ENCODE data around the gene ESX1. TPM values are rescaled to one million over a fixed set of nuclear protein-coding genes. Genes with fewer than 3 reads are reported as not detected.

ESX1 gene
- polyA plus RNA-seq, 1 of the 3 experiments (the other 2 are of a cell fraction) = not detected

- ChIA-PET CTCF (interaction anchor here (0.9 to 3.0 kb wide), 18 partner anchors 9 to 738 kb away, joined by 3 to 10 read pairs (median 4); partner anchors contain the start of gene ESX1), POLR2A (no interaction called here)
- peaks cover 52% of the 10 kb centered on the region for H3K27me3 ChIP-seq (ENCODE audit: insufficient read depth)
- TF ChIP-seq RXRA (IDR thresholded peaks at IDR 0.05; ENCODE audit: borderline replicate concordance, low read depth) = no peak
- TF ChIP-seq, protein P1, sequence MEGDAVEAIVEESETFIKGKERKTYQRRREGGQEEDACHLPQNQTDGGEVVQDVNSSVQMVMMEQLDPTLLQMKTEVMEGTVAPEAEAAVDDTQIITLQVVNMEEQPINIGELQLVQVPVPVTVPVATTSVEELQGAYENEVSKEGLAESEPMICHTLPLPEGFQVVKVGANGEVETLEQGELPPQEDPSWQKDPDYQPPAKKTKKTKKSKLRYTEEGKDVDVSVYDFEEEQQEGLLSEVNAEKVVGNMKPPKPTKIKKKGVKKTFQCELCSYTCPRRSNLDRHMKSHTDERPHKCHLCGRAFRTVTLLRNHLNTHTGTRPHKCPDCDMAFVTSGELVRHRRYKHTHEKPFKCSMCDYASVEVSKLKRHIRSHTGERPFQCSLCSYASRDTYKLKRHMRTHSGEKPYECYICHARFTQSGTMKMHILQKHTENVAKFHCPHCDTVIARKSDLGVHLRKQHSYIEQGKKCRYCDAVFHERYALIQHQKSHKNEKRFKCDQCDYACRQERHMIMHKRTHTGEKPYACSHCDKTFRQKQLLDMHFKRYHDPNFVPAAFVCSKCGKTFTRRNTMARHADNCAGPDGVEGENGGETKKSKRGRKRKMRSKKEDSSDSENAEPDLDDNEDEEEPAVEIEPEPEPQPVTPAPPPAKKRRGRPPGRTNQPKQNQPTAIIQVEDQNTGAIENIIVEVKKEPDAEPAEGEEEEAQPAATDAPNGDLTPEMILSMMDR (IDR thresholded peaks at IDR 0.05) = peak; percentile 84
- peak; percentile 62 for TF ChIP-seq RAD21 (IDR thresholded peaks at IDR 0.05; ENCODE audit: low read length)
- no peak for TF ChIP-seq USF1 (IDR thresholded peaks at IDR 0.05; ENCODE audit: borderline replicate concordance, low read depth)
- TF ChIP-seq MEF2A (IDR thresholded peaks at IDR 0.05; ENCODE audit: borderline replicate concordance, low read depth) = no peak
- no peak for TF ChIP-seq NRF1 (IDR thresholded peaks at IDR 0.05; ENCODE audit: low read depth, low read length)
- peak; percentile 37; the same call in 1 of the 2 replicates for TF ChIP-seq SMC3 (IDR thresholded peaks at IDR 0.05; ENCODE audit: low read depth, low read length)
- H2AFZ ChIP-seq (ENCODE audit: low read depth) = peak overlapping the region; percentile 81; the same call in 1 of the 2 replicates
- no peaks in the 10 kb centered on the region for H3F3A ChIP-seq (replicated peaks; ENCODE audit: insufficient read depth)
- no peak for DNase-seq
- no peaks in the 10 kb centered on the region for H4K20me1 ChIP-seq (ENCODE audit: insufficient read depth)
- peak overlapping the region; percentile 70 for H3K4me2 ChIP-seq
- H3K9me2 ChIP-seq = no peaks in the 10 kb centered on the region
- under 1% methylated on average over 7 of the region's 7 CpGs for WGBS (ENCODE audit: low lambda C conversion rate)
- H3K4me1 ChIP-seq (ENCODE audit: control insufficient read depth in 1 of 2, insufficient read depth in 2 of 2, low read depth in 1 of 2, low read length in 1 of 2) = no peaks in the 10 kb centered on the region
- no peaks in the 10 kb centered on the region for H3K79me2 ChIP-seq (ENCODE audit: insufficient read depth)
- peak overlapping the region; percentile 37 to 51 for H3K4me3 ChIP-seq (ENCODE audit: low read depth in 2 of 2, low read length in 1 of 2)
- H3K36me3 ChIP-seq (replicated peaks in 1 of 2; ENCODE audit: control insufficient read depth in 1 of 2, insufficient read depth in 2 of 2, low read length in 1 of 2) = no peaks in the 10 kb centered on the region
- H3K9me3 ChIP-seq = no peaks in the 10 kb centered on the region
- H3K9ac ChIP-seq = no peak overlapping the region
- no peak overlapping the region for H3K27ac ChIP-seq (ENCODE audit: low read depth in 2 of 2, low read length in 1 of 2)
Observed at GRCh38 chrX:104270916-104271512, 16.3 kb upstream of the ESX1 start.

DNA sequence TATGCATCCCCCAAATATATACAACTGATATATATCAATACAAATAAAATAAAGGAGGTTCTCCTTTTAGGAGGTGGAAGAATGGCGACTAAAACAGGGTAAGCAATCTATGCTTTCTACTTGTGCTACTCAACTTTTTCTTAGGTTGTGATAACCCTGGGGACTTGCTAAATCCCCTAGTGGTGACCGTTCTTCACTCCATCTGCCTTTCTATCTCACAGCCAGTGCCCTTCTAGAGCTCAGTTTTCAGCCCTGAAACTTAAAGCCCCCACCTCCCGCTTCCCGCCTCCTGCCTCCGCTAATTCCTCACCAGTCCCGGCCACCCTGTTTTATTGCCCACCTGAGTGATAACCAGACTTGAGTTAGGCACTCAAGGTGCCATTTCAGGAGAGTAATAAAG is 15.5 kb upstream of the ESX1 start:
- Histone ChIP-seq H3K27me3 (ENCODE audit: insufficient read depth) (peaks cover 52% of the 10 kb centered on the region), H3K79me2 (ENCODE audit: insufficient read depth) (no peaks in the 10 kb centered on the region), H3K9ac (no peak overlapping the region), H3K36me3 (replicated peaks in 1 of 2; ENCODE audit: control insufficient read depth in 1 of 2, insufficient read depth in 2 of 2, low read length in 1 of 2) (no peaks in the 10 kb centered on the region), H3F3A (replicated peaks; ENCODE audit: insufficient read depth) (no peaks in the 10 kb centered on the region), H3K27ac (ENCODE audit: low read depth in 2 of 2, low read length in 1 of 2) (no peak overlapping the region), H3K4me2 (peak overlapping the region; percentile 70), H2AFZ (ENCODE audit: low read depth) (peak overlapping the region; percentile 81; the same call in 1 of the 2 replicates), H4K20me1 (ENCODE audit: insufficient read depth) (no peaks in the 10 kb centered on the region), H3K9me3 (no peaks in the 10 kb centered on the region), H3K4me1 (ENCODE audit: control insufficient read depth in 1 of 2, insufficient read depth in 2 of 2, low read depth in 1 of 2, low read length in 1 of 2) (no peaks in the 10 kb centered on the region), H3K9me2 (no peaks in the 10 kb centered on the region), H3K4me3 (ENCODE audit: low read depth in 2 of 2, low read length in 1 of 2) (peak overlapping the region; percentile 37 to 51; a peak in 3 of 4 replicates)
- DNase-seq = no peak
- POLR2A ChIA-PET = no interaction called here
- TF ChIP-seq TCF12 (IDR thresholded peaks at IDR 0.05) = no peak
- TF ChIP-seq USF1 (IDR thresholded peaks at IDR 0.05; ENCODE audit: borderline replicate concordance, low read depth) = no peak
- no peak for TF ChIP-seq SMC3 (IDR thresholded peaks at IDR 0.05; ENCODE audit: low read depth, low read length)
- TF ChIP-seq FOXJ3 (CRISPR knock-in tag; IDR thresholded peaks at IDR 0.05) = no peak
- TF ChIP-seq, protein P2, sequence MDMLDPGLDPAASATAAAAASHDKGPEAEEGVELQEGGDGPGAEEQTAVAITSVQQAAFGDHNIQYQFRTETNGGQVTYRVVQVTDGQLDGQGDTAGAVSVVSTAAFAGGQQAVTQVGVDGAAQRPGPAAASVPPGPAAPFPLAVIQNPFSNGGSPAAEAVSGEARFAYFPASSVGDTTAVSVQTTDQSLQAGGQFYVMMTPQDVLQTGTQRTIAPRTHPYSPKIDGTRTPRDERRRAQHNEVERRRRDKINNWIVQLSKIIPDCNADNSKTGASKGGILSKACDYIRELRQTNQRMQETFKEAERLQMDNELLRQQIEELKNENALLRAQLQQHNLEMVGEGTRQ (IDR thresholded peaks at IDR 0.05; ENCODE audit: borderline replicate concordance, low read depth, low read length) = no peak
- no peak for TF ChIP-seq RAD21 (IDR thresholded peaks at IDR 0.05; ENCODE audit: low read length)
- no peak for TF ChIP-seq TEAD4 (IDR thresholded peaks at IDR 0.05; ENCODE audit: borderline replicate concordance, insufficient read depth)
- no peak for TF ChIP-seq RCOR1 (IDR thresholded peaks at IDR 0.05; ENCODE audit: low read length)
- TF ChIP-seq ZBTB33 (IDR thresholded peaks at IDR 0.05; ENCODE audit: borderline replicate concordance, low read depth) = no peak
- no peak for TF ChIP-seq JUND (IDR thresholded peaks at IDR 0.05)
- TF ChIP-seq IRF3 (IDR thresholded peaks at IDR 0.05; ENCODE audit: low read depth, low read length) = no peak
- TF ChIP-seq GABPA (IDR thresholded peaks at IDR 0.05; ENCODE audit: low read depth) = no peak
- TF ChIP-seq EP300 (IDR thresholded peaks at IDR 0.05; ENCODE audit: borderline replicate concordance in 1 of 2, low read depth in 1 of 2, low read length in 1 of 2) = no peak
- TF ChIP-seq MEF2A (IDR thresholded peaks at IDR 0.05; ENCODE audit: borderline replicate concordance, low read depth) = no peak
- CTCF ChIA-PET = interaction anchor here (0.9 to 3.0 kb wide), 16 partner anchors 8 to 737 kb away, joined by 3 to 10 read pairs (median 4); partner anchors contain the start of gene ESX1
- WGBS (ENCODE audit: low lambda C conversion rate) = 9% methylated on average over 6 of the region's 6 CpGs

Measured in SK-N-SH (cell line).